Measurements from ENCODE around the gene RARS2. TPM values are rescaled to one million over a fixed set of nuclear protein-coding genes. Genes with fewer than 3 reads are reported as not detected.

Gene RARS2
- total and polyA plus RNA-seq, 9 of the 15 experiments (the other 6 are each of a cell fraction or from before 2014, with no cell fraction given) = 30.0 to 92.7 (median 43.4) TPM

DNA sequence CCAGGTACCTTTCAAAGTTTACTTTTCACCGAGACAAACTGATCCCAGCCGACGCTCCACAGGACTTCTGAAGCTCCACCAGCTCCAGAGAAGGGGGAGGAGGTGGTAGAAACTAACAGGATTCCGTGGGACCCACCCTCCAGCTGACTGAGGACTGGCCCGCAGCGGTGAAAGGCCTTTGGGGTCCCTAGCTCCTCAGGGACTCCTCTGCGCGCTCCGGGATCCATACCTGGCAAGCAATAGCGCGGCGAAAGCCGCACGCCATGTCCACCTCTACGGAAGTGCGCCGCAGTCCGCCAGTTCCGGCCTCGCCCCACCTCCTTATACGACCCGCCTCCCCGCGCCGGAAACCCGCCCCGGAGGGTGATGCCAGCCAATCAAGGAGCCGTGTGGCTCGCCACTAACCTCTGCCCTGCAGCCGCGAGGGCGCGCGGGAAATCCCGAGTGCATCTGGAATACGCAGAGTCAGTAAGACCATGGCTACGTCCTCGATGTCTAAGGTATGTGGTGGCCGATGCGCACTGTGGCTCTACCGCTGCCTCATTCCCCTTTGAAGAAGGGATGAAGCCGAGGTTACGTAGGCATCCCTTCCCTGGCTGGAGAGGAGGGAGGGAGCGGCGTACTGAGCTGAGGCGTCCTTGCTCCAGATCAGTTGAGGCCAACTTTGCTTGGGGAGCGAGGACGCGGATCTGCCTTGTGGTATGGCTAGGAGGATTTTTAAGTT lies at the start of gene RARS2, which contains the start of gene ORC3 (continued):
- TF ChIP-seq, protein P1, sequence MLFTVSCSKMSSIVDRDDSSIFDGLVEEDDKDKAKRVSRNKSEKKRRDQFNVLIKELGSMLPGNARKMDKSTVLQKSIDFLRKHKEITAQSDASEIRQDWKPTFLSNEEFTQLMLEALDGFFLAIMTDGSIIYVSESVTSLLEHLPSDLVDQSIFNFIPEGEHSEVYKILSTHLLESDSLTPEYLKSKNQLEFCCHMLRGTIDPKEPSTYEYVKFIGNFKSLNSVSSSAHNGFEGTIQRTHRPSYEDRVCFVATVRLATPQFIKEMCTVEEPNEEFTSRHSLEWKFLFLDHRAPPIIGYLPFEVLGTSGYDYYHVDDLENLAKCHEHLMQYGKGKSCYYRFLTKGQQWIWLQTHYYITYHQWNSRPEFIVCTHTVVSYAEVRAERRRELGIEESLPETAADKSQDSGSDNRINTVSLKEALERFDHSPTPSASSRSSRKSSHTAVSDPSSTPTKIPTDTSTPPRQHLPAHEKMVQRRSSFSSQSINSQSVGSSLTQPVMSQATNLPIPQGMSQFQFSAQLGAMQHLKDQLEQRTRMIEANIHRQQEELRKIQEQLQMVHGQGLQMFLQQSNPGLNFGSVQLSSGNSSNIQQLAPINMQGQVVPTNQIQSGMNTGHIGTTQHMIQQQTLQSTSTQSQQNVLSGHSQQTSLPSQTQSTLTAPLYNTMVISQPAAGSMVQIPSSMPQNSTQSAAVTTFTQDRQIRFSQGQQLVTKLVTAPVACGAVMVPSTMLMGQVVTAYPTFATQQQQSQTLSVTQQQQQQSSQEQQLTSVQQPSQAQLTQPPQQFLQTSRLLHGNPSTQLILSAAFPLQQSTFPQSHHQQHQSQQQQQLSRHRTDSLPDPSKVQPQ (CRISPR knock-in tag; IDR thresholded peaks at IDR 0.05; ENCODE audit: borderline replicate concordance) = no peak
- TF ChIP-seq NR2F6 (CRISPR knock-in tag; IDR thresholded peaks at IDR 0.05) (no peak), TEAD2 (tag; IDR thresholded peaks at IDR 0.05) (no peak), MTA1 (IDR thresholded peaks at IDR 0.05; ENCODE audit: borderline replicate concordance) (no peak), ZNF586 (CRISPR knock-in tag; conservative IDR thresholded peaks at IDR 0.05) (no peak), CCAR2 (IDR thresholded peaks at IDR 0.05; ENCODE audit: low read depth, low read length) (no peak), ZNF324 (CRISPR knock-in tag; IDR thresholded peaks at IDR 0.05) (no peak), HMG20A (CRISPR knock-in tag; conservative IDR thresholded peaks at IDR 0.05) (no peak)
- TF ChIP-seq, protein P2, sequence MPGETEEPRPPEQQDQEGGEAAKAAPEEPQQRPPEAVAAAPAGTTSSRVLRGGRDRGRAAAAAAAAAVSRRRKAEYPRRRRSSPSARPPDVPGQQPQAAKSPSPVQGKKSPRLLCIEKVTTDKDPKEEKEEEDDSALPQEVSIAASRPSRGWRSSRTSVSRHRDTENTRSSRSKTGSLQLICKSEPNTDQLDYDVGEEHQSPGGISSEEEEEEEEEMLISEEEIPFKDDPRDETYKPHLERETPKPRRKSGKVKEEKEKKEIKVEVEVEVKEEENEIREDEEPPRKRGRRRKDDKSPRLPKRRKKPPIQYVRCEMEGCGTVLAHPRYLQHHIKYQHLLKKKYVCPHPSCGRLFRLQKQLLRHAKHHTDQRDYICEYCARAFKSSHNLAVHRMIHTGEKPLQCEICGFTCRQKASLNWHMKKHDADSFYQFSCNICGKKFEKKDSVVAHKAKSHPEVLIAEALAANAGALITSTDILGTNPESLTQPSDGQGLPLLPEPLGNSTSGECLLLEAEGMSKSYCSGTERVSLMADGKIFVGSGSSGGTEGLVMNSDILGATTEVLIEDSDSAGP (CRISPR knock-in tag; IDR thresholded peaks at IDR 0.05) = 0 out of 2 replicates have a peak, but pooled peaks have one; percentile 52
- TF ChIP-seq, protein P3, sequence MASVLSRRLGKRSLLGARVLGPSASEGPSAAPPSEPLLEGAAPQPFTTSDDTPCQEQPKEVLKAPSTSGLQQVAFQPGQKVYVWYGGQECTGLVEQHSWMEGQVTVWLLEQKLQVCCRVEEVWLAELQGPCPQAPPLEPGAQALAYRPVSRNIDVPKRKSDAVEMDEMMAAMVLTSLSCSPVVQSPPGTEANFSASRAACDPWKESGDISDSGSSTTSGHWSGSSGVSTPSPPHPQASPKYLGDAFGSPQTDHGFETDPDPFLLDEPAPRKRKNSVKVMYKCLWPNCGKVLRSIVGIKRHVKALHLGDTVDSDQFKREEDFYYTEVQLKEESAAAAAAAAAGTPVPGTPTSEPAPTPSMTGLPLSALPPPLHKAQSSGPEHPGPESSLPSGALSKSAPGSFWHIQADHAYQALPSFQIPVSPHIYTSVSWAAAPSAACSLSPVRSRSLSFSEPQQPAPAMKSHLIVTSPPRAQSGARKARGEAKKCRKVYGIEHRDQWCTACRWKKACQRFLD (CRISPR knock-in tag; IDR thresholded peaks at IDR 0.05) = 0 out of 2 replicates have a peak, but pooled peaks have one; percentile 38

Data from K562 (cell line).